Measurements from ENCODE around the gene ITGB4. TPM values are rescaled to one million over a fixed set of nuclear protein-coding genes. Genes with fewer than 3 reads are reported as not detected.

The ITGB4 gene
- total RNA-seq, 2 experiments from 2014 or later, result 0.81 to 1.3 TPM

DNA sequence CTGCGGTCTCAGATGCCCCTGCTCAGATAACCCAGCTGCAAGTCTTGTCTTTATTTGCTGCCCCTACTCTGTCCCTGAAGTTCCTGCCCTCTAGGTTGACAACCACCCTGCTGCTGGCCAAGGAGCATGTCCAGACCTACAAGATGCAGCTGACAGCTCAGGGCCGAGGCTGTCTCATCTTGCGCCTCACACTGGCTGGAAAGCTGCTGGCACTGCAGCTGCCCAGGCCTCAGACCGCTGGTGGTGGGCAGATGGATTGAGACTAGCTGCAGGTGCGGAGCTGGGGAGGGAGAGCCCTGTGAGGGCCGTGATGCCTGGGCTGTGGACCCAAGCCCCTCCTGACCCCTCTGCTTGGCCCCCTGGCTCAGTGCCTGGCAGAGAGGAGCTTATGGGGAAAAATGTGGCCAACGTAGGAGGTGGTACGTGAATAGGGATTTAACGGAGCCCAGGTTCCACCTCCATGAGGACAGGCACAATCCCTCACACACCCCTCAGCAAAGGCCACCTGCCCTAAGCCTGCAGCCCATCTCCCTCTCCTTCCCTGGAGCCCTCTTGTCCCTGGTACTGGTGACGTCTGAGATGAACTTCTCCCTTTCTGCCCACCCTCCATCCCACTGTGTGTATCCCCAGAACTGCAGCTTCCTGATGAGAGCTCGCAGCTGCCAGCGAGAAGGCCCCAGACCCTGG is 52.0 kb downstream of the ITGB4 start:
- ATAC-seq (ENCODE audit: poor library complexity), result no peak
- H3K9me3 Mint-ChIP-seq, result no peaks in the 10 kb centered on the region
- Histone ChIP-seq H3K36me3 (ENCODE audit: insufficient read depth, low read length) (peaks cover 32% of the 10 kb centered on the region), H3K9me3 (ENCODE audit: control insufficient read depth in 1 of 2, insufficient read depth in 1 of 2, low read length in 2 of 2) (no peaks in the 10 kb centered on the region), H3K4me1 (ENCODE audit: insufficient read depth, low read length) (peaks cover 12% of the 10 kb centered on the region), H3K27me3 (ENCODE audit: control insufficient read depth in 1 of 2, insufficient read depth in 2 of 2, low read length in 2 of 2) (no peaks in the 10 kb centered on the region), H3K4me3 (ENCODE audit: low read length) (no peak overlapping the region), H3K27ac (ENCODE audit: low read depth in 1 of 2, low read length in 2 of 2) (no peak overlapping the region)
- peak overlapping the region; percentile 97 for H3K4me3 Mint-ChIP-seq
- peak in 1 of 14 experiments; percentile 37 for DNase-seq
- TF ChIP-seq, protein P1, sequence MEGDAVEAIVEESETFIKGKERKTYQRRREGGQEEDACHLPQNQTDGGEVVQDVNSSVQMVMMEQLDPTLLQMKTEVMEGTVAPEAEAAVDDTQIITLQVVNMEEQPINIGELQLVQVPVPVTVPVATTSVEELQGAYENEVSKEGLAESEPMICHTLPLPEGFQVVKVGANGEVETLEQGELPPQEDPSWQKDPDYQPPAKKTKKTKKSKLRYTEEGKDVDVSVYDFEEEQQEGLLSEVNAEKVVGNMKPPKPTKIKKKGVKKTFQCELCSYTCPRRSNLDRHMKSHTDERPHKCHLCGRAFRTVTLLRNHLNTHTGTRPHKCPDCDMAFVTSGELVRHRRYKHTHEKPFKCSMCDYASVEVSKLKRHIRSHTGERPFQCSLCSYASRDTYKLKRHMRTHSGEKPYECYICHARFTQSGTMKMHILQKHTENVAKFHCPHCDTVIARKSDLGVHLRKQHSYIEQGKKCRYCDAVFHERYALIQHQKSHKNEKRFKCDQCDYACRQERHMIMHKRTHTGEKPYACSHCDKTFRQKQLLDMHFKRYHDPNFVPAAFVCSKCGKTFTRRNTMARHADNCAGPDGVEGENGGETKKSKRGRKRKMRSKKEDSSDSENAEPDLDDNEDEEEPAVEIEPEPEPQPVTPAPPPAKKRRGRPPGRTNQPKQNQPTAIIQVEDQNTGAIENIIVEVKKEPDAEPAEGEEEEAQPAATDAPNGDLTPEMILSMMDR (IDR thresholded peaks at IDR 0.05), result no peak
- H3K27ac Mint-ChIP-seq, result peak overlapping the region; percentile 72
- POLR2A ChIA-PET, result interaction anchor here (0.6 to 8.7 kb wide), 9 partner anchors 10 to 123 kb away, joined by 3 to 246 read pairs (median 4); partner anchors contain the start of genes GALK1, TRIM65, UNC13D and UNK
- CTCF ChIA-PET, result interaction anchor here (0.5 to 2.0 kb wide), 7 partner anchors 10 to 65 kb away, joined by 3 to 6 read pairs (median 3); no protein-coding TSS in a partner anchor
- no peaks in the 10 kb centered on the region for H3K27me3 Mint-ChIP-seq
- intact Hi-C loops (cut with DNase I, micrococcal nuclease), result no loop called here
- peaks cover 40% of the 10 kb centered on the region for H3K36me3 Mint-ChIP-seq (ENCODE audit: low read depth)
- H3K4me1 Mint-ChIP-seq (ENCODE audit: low read depth), result peaks cover 34% of the 10 kb centered on the region

DNA sequence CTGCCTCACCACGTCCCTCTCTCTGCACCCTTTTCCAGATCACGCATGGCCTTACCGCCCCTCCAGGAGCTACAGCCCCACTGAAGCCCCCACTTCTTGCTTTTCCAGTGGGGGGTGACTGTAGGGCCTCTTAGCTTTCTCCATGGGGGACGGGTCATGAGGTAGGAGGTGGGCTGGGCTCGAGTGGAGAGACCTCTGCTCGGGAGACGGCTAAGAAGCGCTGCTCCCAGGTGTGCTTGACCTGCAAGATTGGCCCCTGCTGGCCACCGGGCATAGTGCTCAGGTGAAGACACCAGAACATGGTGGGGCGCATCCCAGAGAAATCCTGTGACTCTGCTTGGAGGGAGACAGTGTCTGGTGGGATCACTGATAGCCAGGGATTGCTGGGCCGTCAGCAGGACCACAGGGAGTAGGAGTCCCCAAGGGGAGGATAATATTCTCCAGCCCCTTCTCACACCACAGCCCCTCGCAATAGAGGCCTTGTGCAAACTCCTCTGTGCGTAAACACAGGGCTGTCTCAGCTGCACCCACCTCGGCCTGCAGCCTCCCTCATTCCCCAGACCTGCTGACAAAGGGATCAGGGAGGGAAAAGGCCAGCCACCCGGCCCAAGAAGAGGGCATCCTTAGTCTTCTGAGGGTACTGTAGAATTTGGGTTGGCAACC is 52.7 kb downstream of the ITGB4 start:
- Mint-ChIP-seq H3K9me3 (no peaks in the 10 kb centered on the region), H3K4me3 (peak overlapping the region; percentile 97), H3K27ac (peak overlapping the region; percentile 72), H3K4me1 (ENCODE audit: low read depth) (peaks cover 38% of the 10 kb centered on the region), H3K27me3 (no peaks in the 10 kb centered on the region), H3K36me3 (ENCODE audit: low read depth) (peaks cover 47% of the 10 kb centered on the region)
- intact Hi-C loops (cut with DNase I, micrococcal nuclease), result no loop called here
- Histone ChIP-seq H3K4me3 (ENCODE audit: low read length) (no peak overlapping the region), H3K27ac (ENCODE audit: low read depth in 1 of 2, low read length in 2 of 2) (no peak overlapping the region), H3K36me3 (ENCODE audit: insufficient read depth, low read length) (peaks cover 39% of the 10 kb centered on the region), H3K27me3 (ENCODE audit: control insufficient read depth in 1 of 2, insufficient read depth in 2 of 2, low read length in 2 of 2) (no peaks in the 10 kb centered on the region), H3K4me1 (ENCODE audit: insufficient read depth, low read length) (peaks cover 12% of the 10 kb centered on the region), H3K9me3 (ENCODE audit: control insufficient read depth in 1 of 2, insufficient read depth in 1 of 2, low read length in 2 of 2) (no peaks in the 10 kb centered on the region)
- DNase-seq (peak in 2 of 14 experiments; percentile 44 to 56), ATAC-seq (ENCODE audit: poor library complexity) (no peak)
- ChIA-PET CTCF (interaction anchor here (1.0 to 3.5 kb wide), 5 partner anchors 9 to 26 kb away, joined by 3 to 16 read pairs (median 4); partner anchors contain the start of gene GALK1), POLR2A (interaction anchor here (1.0 to 8.7 kb wide), 9 partner anchors 11 to 123 kb away, joined by 3 to 246 read pairs (median 4); partner anchors contain the start of genes GALK1, TRIM65, UNC13D and UNK)
- TF ChIP-seq, protein P1 (IDR thresholded peaks at IDR 0.05), result no peak

DNA sequence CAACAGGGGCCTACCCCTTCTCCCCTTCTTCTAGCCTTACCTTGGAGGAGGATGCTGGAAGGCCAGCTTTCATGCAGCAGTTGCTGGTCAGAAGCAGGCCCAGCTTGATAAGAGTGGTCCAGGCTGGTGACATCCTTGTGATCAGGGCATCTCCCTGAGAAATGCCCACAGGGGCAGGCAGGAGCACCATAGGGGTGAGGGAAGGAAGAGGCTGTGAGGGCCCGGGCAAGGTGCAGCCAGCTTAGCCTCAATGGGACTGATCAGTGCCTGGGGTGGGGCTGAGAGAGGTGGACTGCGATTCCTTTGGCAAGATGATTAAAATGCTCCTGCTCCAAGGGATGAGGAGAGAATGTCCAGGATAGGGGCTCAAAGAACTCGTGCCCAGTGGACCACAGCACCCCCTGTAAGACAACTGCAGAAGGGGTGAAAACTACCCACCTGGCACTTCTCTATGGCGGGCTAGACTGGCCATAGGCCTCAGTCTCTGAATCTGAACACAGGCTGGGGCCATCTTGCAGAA is 53.3 kb downstream of the ITGB4 start:
- peak overlapping the region; percentile 72 for H3K27ac Mint-ChIP-seq
- intact Hi-C loops (cut with DNase I, micrococcal nuclease), result no loop called here

More for the DNA sequence above, 53.3 kb downstream of the ITGB4 start:
- Histone ChIP-seq H3K27ac (ENCODE audit: low read depth in 1 of 2, low read length in 2 of 2) (no peak overlapping the region), H3K27me3 (ENCODE audit: control insufficient read depth in 1 of 2, insufficient read depth in 2 of 2, low read length in 2 of 2) (no peaks in the 10 kb centered on the region), H3K4me1 (ENCODE audit: insufficient read depth, low read length) (peaks cover 12% of the 10 kb centered on the region), H3K36me3 (ENCODE audit: insufficient read depth, low read length) (peaks cover 40% of the 10 kb centered on the region), H3K9me3 (ENCODE audit: control insufficient read depth in 1 of 2, insufficient read depth in 1 of 2, low read length in 2 of 2) (no peaks in the 10 kb centered on the region), H3K4me3 (ENCODE audit: low read length) (no peak overlapping the region)
- POLR2A ChIA-PET, result interaction anchor here (1.3 to 8.7 kb wide), 11 partner anchors 11 to 249 kb away, joined by 3 to 246 read pairs (median 11); partner anchors contain the start of genes GALK1, LLGL2, UNC13D and UNK
- ATAC-seq (ENCODE audit: poor library complexity), result peak; percentile 3
- H3K27me3 Mint-ChIP-seq, result peaks cover 2% of the 10 kb centered on the region
- CTCF ChIA-PET, result interaction anchor here (1.8 to 3.5 kb wide), 3 partner anchors 9 to 21 kb away, joined by 4 to 16 read pairs (median 6); partner anchors contain the start of gene GALK1
- H3K9me3 Mint-ChIP-seq, result no peaks in the 10 kb centered on the region
- peaks cover 50% of the 10 kb centered on the region for H3K36me3 Mint-ChIP-seq (ENCODE audit: low read depth)
- peak overlapping the region; percentile 97 for H3K4me3 Mint-ChIP-seq
- peaks cover 40% of the 10 kb centered on the region for H3K4me1 Mint-ChIP-seq (ENCODE audit: low read depth)
- DNase-seq, result peak in 2 of 14 experiments; percentile 13 to 39
- TF ChIP-seq, protein P1 (IDR thresholded peaks at IDR 0.05), result no peak

Measured in CD4-positive, alpha-beta T cell (primary cell).